Left lobe of liver (tissue), 2 donors: ENCODE results near the gene LRP1B. TPM values are rescaled to one million over a fixed set of nuclear protein-coding genes. Genes with fewer than 3 reads are reported as not detected.

Experiments used
- ATAC-seq: fragments of 200-7000 bp; cut with Tn5 transposase; one replicate; pipeline ENCODE4 v1.9.1; 2020; ENCODE audit warnings: mild to moderate bottlenecking, moderate library complexity
- DNase-seq: peaks from one replicate; pipeline ENCODE4 v3.0.0-alpha.2; 2020; ENCODE audit warnings: low spot score
- total RNA-seq: library from RNA; stranded (reverse); gene quantifications from one replicate; pipeline ENCODE4 v1.2.1, GENCODE V29; 2021
- donor health status: DM: no; HTN: no; CAD: no; lungs with moderate emphysema.
- donor health status: DM: no; HTN: yes; CAD: no.

Gene LRP1B
- total RNA-seq, 1 donor from 2014 or later = 0.25 TPM

DNA sequence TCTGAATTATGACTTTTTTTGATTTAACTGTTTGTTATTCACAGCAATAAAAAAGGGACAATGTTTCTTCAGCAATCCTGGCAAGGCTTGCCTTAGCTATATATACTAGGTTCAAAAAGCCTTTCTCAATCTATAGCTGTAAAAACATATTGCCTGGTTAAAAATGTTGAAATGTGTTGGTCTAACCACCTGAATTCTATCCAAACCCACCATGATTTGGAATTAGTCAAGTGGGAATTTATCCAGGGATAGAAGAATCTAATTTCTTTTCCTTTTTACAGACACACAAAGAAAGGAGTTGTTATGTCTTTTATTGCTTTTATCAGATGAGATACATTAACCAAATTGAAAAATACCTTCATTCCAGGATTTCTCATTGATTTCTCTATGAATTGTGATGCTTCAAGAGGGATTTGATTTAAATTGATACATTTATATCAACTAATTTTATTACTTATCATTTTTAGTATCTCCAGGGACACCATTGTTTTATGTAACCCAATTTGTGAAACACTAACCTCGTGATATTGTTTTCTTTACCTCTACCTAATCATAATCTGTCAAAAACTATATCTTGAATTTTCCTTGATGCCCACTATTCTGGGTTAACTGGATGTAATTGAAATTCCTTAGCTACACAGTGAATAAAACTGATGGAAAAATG is 88.1 kb downstream of the LRP1B start:
- DNase-seq = no peak
- ATAC-seq = no peak

DNA sequence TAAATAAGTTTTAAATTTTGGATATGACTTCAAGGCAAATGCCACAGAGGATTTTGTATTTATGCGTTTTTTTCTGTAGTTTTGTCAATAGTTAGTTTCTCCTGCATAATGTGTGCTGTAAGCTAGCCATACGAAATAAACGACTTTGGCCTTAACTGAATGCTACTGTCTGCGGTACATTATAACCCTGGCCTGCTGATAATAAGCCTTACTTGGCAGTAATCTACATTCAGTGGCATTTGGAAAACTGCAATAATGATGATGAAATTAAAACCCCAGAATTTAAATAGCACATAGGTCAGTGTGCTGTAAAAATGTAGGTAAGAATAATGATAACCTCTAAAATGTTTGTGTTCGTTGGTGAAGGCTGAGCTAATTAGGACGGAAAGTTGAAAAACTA is 88.8 kb downstream of the LRP1B start:
- ATAC-seq = no peak
- DNase-seq = no peak

DNA sequence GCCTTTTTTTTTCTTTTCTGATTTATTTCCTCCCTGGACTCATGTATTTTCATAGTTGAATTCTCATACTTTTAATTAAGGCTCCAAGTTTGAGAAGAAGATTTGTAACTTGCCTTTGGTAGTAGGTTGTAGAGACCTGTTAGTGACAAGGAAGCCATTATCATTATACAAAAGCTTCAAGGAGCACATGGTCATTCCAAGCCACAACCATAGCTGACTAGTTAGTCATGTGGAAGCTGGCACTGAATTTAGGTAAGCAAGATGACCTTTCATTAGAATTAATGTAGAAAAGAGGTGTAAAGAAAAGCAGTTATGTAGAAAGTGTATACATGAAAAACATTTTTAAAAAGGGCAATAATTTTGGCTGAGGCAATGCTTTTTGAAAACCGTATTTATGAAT is 89.7 kb downstream of the LRP1B start:
- no peak for ATAC-seq
- no peak for DNase-seq

DNA sequence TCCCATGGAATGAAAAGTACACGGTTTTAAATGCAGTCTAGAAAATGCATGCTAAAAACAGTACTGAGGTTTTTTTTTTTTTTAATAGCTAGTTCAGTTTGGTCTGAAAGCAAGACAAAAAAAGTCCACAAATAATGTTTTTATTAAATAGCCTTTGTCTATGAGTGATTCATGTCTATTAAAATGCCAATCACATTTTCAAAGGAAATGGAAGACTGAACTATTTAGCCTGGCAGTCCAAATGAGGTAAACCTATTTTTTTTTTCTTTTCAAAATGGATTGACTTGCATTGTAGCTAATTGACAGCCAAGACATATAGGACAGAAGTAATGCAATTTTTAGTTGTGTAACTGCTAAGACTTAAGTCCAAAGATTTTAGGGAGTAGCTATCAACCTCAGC is 90.3 kb downstream of the LRP1B start:
- ATAC-seq (no peak), DNase-seq (no peak)

DNA sequence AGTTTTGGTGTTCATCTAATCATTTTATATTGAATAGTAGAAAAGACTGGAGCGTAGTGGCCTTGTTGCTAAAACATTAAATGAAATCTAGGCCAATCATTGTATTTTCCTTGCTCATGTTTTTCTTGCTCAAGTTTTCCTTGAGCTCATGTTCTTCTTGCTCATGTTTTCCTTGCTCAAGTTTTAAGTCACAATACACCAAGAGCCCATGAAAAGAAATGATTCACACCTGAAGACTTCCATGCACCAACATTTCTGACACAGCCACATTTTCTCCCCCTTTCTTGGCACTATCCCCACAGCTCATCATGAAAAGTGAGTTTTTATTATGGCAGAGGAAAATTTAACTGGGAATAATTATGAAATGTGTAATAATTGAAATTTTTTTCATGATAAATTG is 92.0 kb downstream of the LRP1B start:
- no peak for DNase-seq
- no peak for ATAC-seq

DNA sequence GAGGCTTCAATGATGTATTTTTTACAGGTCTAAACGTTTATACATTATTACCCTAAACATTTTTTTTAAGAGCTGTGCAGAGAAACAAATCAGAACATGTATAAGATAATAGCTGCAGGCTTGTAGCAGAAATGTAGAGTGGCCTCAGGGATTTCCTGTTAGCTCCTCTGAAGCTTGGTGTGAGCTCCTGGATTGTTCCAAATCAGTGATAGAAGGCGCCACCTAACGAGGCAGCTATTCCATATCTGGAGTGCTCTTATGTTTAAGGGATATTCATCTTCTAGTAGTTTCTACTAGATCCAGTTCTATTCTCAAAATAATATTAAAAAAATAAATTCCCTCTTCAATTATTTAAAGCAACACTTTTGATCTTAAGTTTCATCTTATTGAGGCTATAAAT is 93.1 kb downstream of the LRP1B start:
- no peak for DNase-seq
- ATAC-seq = no peak

DNA sequence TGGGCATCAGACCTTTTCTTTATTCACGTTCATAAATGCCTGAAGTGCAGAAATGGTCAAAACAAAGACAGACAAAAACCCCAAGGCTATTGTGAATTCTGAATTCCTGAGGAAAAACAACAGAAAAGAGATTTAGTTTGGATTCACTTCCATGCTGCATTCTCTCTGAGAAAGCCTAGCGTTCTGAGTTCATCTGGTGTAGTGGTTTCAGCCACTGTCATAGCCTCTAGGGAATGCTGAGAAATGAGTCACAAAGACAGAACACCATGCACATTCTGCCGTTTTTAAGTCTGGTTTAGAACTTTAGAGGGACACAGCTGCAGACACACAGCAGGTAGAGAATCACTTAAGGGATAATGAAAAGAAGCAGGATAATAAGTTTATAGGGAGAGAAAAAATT is 93.8 kb downstream of the LRP1B start:
- ATAC-seq (no peak), DNase-seq (no peak)

DNA sequence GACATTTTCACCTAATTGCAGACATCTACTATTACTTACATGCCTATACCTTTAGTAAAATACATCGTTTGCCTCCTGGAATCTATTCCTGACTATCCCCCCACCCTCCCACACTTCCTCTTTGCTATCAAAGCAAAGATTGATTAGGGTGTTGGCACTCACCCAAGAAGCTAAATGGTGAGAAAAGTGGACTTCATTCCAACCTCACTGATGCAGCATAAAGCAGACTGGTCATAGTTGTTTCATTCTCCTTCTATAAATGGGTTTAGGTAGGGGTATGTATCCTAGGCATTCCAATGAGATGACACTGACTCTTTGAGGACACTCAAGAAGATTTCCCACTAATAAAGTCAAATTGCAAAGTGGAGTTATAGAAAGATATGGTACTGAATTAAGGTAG is 97.4 kb downstream of the LRP1B start:
- ATAC-seq = no peak

DNA sequence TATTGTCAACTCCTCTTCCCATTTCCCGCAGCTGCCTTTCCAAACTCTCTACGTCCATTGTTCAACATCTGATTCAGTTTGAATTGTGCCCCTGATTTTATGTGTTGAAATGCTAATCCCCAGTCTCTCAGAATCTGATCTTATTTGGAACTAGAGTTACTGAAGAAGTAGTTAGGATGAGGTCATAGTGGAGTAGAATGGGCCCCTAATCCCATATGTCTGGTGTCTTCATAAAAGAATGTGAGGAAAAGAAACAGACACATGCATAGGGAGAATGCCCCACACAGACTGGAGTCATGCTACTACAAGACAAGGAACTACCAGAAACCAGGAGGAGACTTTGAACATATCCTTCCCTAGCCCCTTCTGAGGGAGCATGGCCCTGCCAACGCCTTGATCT is 99.2 kb downstream of the LRP1B start:
- no peak for DNase-seq
- no peak for ATAC-seq

More for the DNA sequence above, 97.4 kb downstream of the LRP1B start:
- DNase-seq = no peak

DNA sequence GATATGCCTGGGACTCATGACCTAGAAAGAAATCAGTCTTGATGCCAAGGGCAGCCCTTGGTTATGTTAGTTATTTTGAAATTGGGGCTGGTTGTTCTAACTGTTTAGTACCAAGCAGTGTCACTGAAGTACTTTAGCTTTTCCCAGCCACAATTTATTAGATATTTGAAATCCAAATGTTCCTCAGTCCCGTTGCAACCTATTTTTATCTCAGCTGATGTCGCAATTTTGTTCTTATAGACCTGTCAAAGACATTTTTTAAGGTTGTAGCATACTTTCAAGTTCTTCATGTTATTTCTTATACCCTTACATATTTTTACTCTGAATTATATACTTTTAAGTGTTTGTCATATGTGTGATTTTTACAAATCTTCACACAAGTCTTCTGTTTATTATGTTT is 100.1 kb downstream of the LRP1B start:
- DNase-seq (no peak), ATAC-seq (no peak)

DNA sequence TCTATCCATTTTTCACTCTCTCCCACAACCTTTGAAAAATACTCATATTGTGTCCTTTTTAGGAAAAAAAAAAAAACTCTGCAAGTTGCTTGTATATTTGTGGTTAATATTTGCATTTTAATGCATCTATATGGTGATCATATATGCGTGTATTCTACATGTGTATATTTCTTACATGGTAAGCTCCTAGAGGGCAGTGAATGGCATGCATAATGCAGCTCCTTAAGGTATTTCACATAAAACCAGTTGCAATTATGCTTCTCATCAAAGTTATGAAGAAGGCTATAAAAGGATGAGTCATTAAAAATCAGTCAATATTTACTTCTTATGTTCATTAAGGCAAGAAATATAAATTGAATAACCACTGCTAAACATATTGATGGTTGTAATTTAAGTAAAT is 100.8 kb downstream of the LRP1B start:
- ATAC-seq = no peak

DNA sequence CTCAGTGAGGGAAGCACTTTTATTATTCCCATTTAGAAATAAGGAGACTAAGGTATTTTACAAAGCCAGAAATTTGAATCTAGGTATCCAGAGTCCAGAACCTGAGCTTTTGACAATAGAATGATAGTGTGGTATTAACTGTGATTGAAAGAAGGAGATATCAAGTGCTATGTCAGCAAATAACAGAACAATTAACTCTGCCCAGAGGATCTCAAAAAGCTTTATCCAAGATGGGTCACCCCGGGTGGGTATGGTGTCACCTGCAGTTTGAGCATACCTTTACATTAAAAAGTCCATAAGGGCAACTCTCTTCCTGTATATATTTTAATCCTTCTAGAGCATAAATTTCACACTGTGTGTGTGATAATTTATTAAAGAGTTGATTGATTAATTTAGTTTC is 105.4 kb downstream of the LRP1B start:
- DNase-seq = no peak
- no peak for ATAC-seq

More for the DNA sequence above, 100.8 kb downstream of the LRP1B start:
- DNase-seq = no peak

DNA sequence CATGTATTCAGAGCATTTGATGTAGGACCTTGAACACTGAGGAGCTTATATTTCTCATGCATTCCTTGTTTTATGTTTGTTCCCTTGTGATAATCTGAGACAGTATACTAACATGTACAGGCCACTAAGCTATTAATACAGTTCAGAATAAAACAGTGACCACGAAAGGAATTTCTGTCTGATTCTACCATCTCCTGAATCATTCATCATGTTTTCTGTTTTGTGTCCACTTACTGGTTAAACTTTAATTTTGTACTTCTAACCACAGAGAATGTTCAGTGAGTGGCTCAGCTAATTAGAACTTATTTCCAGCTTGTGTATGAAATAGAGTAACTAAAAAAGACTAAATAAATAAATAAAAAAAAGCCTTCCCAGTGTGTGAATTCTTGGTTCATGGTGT is 110.4 kb downstream of the LRP1B start:
- no peak for ATAC-seq
- DNase-seq = no peak

DNA sequence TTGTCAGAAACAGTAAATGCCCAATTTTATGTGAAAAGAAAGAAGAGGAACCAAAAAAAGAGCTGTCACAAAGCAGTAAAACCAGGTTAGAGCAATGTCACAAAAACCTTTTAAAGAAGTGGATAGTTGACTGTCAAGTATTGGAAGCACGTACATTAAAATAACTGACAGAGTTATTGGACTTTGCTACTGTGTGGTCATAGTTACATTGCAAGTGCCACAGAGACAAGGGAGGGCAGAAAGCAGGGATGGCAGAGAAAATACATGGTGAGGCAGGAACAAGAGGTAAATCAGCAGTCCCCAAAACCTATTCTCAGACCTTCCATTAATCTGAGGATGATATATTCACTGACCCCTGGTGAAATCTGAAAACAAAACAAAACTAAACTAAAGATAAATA is 116.3 kb downstream of the LRP1B start:
- no peak for ATAC-seq
- no peak for DNase-seq

DNA sequence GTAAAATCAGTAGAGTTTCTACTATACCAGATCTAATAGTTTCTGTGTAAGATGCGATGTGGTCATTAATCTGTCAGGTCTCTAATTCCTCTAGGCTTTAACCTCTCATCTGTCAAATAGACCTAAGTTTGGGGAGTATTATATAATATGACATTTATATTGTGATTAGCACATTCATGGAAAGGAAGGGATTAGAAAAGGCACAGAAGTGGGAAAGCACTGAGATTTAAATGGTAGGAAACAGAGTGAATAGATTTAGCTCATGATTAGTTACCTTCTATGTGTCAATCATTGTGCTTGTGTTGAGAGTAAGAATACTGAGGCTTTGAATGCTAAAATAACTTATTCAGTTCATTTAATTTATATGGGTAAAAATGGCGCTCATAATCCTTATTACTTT is 118.0 kb downstream of the LRP1B start:
- ATAC-seq (no peak), DNase-seq (no peak)

DNA sequence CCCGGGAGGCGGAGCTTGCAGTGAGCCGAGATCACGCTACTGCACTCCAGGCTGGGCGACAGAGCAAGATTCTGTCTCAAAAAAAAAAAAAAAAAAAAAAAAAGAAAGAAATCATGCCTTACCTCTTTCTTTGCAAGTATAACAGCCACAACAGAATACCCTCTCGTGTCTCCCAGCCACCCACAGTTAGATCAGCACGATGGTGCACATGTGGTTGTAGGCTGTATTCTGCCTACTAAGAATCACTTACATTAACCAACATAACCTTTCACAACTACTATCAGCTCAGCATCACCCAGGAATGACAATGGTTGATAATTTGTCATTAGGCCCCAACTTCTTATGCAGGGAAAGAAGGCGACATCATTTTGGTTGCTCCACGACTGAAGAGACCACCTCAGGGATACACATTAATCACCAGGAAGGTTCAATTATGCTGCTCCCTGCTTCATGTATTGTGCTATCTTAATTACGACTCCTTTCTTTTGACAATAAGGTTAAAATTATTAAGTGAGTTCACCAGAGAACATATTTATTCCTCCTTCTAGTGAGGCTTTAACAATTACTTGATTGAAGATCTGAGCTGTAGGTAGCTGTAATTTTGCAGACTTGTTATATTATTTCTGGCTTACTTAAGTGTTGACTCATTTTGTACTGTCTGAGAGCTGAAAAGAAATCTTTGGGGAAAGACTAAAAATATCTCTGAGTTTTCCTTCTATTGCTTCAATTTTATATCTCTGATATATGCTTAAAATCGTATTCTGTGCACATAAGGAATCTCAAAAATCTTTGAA is 120.1 kb downstream of the LRP1B start:
- DNase-seq (no peak), ATAC-seq (no peak)

DNA sequence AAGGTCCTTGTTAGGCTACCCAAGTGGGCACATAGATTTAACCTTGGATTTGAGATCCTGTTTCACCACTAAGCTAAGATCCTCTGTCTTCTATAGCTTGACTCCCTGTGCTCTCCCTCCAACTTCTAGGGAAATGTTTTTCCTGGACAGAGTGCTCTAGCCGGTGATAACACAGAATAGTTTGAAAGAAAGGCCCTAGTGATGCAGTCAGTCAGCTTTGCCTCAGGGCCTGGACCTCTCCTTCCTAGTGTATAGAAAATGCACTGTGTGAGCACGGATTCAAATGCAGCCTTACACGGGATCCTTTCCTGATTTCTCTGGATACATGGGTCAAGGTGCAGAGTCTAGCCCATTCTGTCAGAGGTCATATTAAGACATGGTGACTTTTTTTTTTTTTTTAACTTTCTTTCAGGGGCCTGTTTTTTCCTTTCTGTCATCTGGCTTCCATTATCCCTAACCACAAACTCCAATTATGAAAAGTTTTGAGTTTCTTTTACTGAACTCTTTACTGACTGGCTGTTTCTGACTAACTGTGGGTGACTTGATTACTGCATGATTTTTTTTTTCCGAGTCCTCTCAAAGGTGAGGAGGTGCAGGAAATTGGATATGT is 122.6 kb downstream of the LRP1B start:
- DNase-seq (no peak), ATAC-seq (no peak)

DNA sequence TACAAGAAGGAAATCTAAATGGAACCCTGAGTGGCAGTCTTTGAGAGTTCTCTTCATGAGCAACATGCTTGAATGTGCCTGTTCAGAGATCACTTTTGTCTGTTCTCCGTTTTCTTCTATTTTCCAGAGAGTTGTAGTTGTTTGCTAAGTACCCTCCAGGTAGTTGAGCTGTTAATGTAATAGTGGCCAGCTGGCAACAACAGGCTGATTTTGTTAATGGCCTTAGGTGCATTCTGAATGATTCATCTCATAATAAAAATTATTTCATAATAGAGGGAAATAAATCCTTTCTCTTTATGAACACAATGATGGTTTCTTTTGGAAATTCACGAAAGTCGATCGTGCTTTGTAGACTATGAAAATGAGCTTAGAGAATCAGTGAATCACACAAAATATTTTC is 136.8 kb downstream of the LRP1B start:
- DNase-seq = no peak
- no peak for ATAC-seq

DNA sequence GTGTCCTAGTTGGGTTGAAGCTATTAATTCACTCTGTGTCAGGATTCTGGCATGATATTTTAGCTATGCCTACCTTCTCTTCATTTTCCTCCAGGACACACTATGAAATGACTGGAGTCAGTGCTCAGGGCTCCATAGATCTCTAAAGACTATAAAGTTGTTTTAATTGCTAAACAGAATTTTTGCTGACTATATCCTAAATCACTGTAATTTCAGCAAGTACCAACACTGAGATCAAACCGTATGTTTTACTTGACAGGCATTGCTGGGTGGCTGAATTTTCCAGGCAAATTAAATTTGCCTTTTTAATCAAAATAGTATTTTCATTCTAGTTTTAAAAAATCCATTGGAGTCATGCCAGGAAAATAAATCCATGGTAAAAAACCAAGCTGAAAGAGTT is 138.1 kb downstream of the LRP1B start:
- ATAC-seq (no peak), DNase-seq (no peak)

DNA sequence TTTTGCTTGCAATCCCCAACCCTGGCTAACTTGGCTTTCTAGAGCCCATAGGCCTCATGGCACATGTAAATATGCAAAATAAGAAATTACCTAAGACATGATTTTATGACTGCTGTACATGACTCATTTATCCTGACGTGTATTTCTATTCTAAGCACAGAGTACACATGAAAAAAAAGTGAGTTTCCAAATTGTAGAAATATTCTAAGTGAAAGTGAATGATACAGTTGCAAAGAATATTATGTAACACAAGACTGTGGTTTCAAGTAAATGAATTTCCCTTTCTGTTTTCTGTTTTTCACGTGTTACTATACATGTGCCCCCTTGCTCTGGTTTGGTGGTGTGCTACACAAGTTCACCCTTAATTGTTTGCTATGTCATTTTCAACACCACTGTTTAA is 162.4 kb downstream of the LRP1B start:
- DNase-seq (no peak), ATAC-seq (no peak)

DNA sequence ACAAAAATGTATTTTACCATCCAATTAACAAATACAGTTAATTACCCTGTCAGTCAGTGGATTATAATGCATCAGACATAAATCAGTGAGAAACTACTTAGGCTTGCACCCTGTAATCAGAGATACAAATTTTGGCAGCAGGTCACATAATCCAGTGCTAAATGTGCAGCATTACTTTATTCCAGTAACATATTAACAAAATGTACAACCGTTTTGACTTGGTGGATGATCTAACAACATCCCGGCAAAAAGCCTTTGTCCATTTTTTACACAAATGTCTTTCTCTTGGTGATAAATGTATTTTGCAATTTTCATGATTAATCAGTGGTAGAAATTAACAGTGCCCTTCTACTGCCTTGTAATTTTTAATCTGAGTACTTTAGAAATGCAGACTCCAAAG is 162.8 kb downstream of the LRP1B start:
- ATAC-seq (no peak), DNase-seq (no peak)

DNA sequence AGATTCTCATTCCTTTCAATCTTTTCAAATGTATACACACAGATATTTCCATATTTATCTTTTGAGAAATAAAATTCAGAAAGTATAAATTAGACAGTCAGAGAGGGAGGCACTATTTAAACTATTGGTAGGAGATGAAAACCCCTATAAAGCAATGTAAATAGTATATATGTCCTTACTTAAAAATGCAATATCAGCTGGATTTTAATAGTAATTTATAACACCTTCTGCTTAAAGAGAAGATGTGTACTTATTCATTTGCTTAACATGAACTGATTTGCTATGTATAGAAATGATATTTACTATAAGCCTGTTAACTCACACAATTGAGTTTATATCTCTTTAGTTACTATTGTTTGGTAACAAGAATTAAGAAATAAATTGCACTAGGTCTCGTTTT is 163.3 kb downstream of the LRP1B start:
- DNase-seq = no peak
- ATAC-seq = no peak
